ENCODE data around the gene CENPH. TPM values are rescaled to one million over a fixed set of nuclear protein-coding genes. Genes with fewer than 3 reads are reported as not detected.

Gene CENPH
- total and polyA plus RNA-seq, 2 of the 8 experiments (the other 6 are each of a cell fraction or from before 2014, with no cell fraction given) = 69.0 to 82.8 TPM

- TF ChIP-seq HDAC2 (IDR thresholded peaks at IDR 0.05; ENCODE audit: borderline replicate concordance in 1 of 2, low read depth in 2 of 2, low read length in 2 of 2) = no peak
These were observed 53.0 kb downstream of the CENPH start (continued) for GRCh38 chr5:69242215-69242927.

Data from H1 (cell line).